Activated CD4-positive, alpha-beta memory T cell treated with anti-CD3 and anti-CD28 coated beads, Interleukin-2, amount 10 ng/mL, durations not matched to agents 7 days and 5 days (primary cell): ENCODE data around the gene PROK1. TPM values are rescaled to one million over a fixed set of nuclear protein-coding genes. Genes with fewer than 3 reads are reported as not detected.

Source experiments
- CTCF ChIA-PET: fragments of 350-600 bp; sonication (Branson Sonifier 250); formaldehyde crosslinking; loops from one replicate; lab custom pipeline; 2021; ENCODE audit warnings: antibody characterized with exemption, inconsistent platforms; lab: Charles Lee
- POLR2A ChIA-PET: fragments of 350-600 bp; sonication (Branson Sonifier 250); formaldehyde crosslinking; loops from one replicate; lab custom pipeline; 2021; ENCODE audit warnings: antibody characterized with exemption; lab: Charles Lee
- DNase-seq: peaks from one replicate; pipeline ENCODE4 v3.0.0-alpha.2; 2020
- H3K27ac Mint-ChIP-seq: one replicate; pipeline ENCODE4 v1.8.0; 2021; ENCODE audit warnings: mild to moderate bottlenecking, mixed read lengths
- H3K27me3 Mint-ChIP-seq: one replicate; pipeline ENCODE4 v1.8.0; 2021; ENCODE audit warnings: mixed read lengths
- H3K36me3 Mint-ChIP-seq: one replicate; pipeline ENCODE4 v1.8.0; 2021; ENCODE audit warnings: low read depth, mixed read lengths
- H3K4me1 Mint-ChIP-seq: one replicate; pipeline ENCODE4 v1.8.0; 2021; ENCODE audit warnings: mixed read lengths
- H3K4me3 Mint-ChIP-seq: one replicate; pipeline ENCODE4 v1.8.0; 2021; ENCODE audit warnings: mild to moderate bottlenecking, mixed read lengths
- H3K9me3 Mint-ChIP-seq: one replicate; pipeline ENCODE4 v1.8.0; 2021; ENCODE audit warnings: mixed read lengths
- total RNA-seq, 2 experiments: library from RNA; stranded (reverse); gene quantifications; one replicate each; pipeline ENCODE4 v1.2.3, GENCODE V29; 2021

The PROK1 gene
- total RNA-seq, 2 experiments from 2014 or later: not detected

DNA sequence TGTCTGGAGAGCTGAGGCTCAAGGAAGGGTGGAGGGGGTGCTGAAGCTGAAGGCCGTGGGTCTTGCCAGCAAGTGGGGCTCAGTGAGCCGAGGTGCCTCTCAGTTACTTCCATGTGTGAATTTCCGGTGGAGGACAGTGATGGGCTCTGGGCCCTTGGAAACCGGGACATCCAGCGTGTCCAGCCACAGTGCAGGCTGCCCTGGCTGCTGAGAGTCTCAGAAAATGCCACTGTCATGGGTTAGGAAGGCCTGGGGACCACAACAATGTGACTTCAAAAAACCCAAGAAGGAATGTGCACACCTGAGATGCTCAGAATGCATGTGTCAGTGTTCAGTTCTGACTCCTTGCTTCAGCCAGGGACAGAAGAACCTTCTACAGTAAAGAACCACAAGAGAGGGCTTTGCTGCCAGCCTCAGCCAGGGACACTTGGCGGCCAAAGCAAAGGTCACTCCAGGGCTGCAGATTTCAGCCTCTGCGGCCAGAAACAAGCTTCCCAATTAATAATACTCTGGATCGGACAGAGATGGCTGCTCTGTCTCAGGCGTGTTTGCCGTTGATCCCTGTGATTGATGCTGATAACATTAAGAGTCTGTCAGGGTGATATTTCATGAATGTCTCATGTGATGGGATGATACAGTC is 30.8 kb upstream of the PROK1 start:
- Mint-ChIP-seq H3K9me3 (no peaks in the 10 kb centered on the region), H3K4me3 (no peak overlapping the region), H3K27me3 (peaks cover 8% of the 10 kb centered on the region), H3K4me1 (peaks cover 26% of the 10 kb centered on the region), H3K36me3 (no peaks in the 10 kb centered on the region), H3K27ac (no peak overlapping the region)
- ChIA-PET CTCF (interaction anchor here (1.2 to 4.1 kb wide), 4 partner anchors 8 to 82 kb away, joined by 3 to 26 read pairs (median 10); no protein-coding TSS in a partner anchor), POLR2A (interaction anchor here (1.3 to 1.4 kb wide), 2 partner anchors 12 to 81 kb away, joined by 5 read pairs; partner anchors contain the start of genes LAMTOR5 and RBM15)
- DNase-seq: no peak

DNA sequence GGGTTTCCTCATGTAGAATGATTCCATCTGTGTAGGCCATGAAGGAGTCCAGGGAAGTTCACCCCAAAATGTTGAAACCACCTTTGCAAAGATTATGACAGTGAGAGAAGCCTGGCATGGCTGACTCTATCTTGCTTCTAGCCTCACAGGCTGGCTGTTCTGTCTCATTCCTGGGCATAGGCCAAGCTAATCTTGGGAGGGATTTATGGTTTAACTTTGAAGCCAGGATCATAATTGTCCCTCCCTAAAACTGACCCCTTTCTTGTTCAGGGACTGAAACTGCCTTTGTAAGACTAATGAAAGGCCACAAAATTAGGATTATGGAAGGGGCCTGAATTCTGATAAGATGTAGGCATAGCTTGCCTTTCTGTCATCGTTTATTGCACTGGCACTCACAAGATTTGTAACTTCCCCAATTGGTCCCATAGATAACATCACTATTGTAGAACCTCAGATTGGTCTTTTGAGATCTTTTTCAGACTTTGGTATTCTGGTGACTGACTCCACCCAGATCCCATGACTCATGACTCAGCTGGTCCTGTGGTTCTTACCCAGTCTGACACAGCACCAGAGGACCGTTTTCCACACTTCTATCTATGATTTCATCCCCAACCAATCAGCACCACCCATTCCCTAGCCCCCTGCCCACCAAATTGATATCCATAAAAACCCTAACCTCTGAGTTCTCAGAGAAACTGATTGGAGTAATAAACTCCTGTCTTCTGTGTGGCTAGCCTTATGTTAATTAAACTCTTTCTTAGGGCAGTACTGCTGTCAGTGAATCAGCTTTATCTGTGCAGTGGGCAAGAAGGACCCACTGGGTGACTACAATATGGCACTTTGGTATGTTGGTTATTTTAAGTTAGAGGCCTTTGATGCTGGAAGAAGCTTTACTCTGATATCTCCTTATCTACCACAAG is 29.8 kb upstream of the PROK1 start:
- peaks cover 28% of the 10 kb centered on the region for H3K4me1 Mint-ChIP-seq
- H3K36me3 Mint-ChIP-seq: no peaks in the 10 kb centered on the region
- DNase-seq: peak; percentile 46
- no peak overlapping the region for H3K27ac Mint-ChIP-seq
- no peak overlapping the region for H3K4me3 Mint-ChIP-seq
- POLR2A ChIA-PET: interaction anchor here (1.0 to 1.4 kb wide), 4 partner anchors 10 to 366 kb away, joined by 3 to 5 read pairs (median 4); partner anchors contain the start of genes LAMTOR5 and RBM15
- H3K27me3 Mint-ChIP-seq: peaks cover 11% of the 10 kb centered on the region
- H3K9me3 Mint-ChIP-seq: no peaks in the 10 kb centered on the region
- CTCF ChIA-PET: interaction anchor here (1.0 to 4.1 kb wide), 6 partner anchors 9 to 214 kb away, joined by 3 to 26 read pairs (median 10); no protein-coding TSS in a partner anchor

DNA sequence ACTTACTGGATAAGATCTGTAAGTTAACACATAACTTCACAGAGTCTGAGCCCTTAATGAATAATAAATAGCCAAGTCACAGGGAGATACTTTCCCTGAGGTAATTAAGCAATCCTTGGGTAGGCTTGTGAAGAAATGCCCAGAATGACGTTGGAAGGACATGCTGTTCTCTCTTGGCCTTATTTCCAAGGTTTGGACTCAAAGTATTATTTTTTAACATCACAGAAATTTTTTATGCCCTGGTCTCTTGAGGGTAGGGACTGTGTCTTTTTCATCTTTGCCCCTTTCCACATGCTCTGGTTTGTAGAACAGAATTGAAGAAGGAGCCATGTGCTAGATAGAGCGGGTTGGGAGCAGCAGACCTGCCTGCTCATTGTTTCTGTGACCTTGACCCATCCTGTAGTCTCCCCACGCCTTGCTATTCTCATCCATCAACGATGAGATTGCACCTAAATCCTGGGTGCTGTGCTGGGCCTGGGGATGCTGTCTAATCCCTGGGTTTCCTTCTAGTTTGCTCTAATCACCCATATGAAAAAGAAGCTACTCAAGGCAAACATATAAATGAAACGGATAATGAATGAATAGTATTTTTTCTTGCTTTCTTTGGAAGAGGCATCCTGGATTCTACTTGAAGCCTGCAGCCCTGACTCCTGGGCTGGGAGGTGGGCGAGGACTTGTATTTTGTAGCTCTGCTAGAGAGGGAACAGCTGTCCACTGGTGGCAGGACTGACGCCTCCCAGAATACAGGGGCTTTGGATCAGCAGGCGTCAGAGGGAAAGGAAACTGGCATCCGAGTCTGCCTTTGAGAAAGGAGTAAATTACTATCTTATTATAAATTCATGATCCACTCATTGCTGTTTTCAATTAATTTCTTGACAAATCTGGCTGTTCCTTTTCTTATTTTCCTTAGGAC is 26.0 kb upstream of the PROK1 start:
- ChIA-PET CTCF (interaction anchor here (1.0 to 1.4 kb wide), 2 partner anchors 35 to 218 kb away, joined by 3 to 4 read pairs; no protein-coding TSS in a partner anchor), POLR2A (no interaction called here)
- H3K27ac Mint-ChIP-seq: no peak overlapping the region
- no peaks in the 10 kb centered on the region for H3K9me3 Mint-ChIP-seq
- H3K27me3 Mint-ChIP-seq: peaks cover 11% of the 10 kb centered on the region
- H3K4me1 Mint-ChIP-seq: peaks cover 31% of the 10 kb centered on the region
- H3K4me3 Mint-ChIP-seq: no peak overlapping the region
- H3K36me3 Mint-ChIP-seq: no peaks in the 10 kb centered on the region
- DNase-seq: no peak

DNA sequence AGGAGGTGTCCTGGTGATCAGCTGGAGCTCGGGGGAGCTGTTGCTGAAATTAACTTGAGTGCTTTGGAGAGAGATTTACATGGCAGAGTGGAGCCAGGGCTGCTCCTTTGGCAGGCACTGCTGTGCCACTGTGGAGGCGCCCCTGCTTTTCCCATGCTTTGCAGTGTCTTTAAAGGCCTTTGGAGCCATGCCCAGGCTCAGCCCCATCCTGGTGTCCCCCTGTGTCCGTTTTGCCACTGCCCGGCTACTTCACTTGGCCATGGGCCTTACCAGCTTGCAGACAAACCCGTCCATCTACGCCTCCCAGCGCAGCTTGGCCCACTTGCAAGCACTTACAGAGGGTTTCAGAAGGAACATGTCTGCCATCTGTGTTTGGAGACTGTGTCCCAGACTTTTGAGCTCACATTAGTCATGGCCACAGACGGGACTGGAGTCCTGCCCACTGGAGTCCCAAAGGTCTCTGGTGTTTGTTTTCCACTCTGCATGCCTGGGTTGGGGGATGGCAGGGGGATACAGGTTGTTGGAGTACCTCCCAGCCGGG is 25.3 kb upstream of the PROK1 start:
- Mint-ChIP-seq H3K27ac (no peak overlapping the region), H3K9me3 (no peaks in the 10 kb centered on the region), H3K36me3 (no peaks in the 10 kb centered on the region), H3K4me3 (no peak overlapping the region), H3K27me3 (peaks cover 17% of the 10 kb centered on the region), H3K4me1 (peaks cover 27% of the 10 kb centered on the region)
- no peak for DNase-seq
- CTCF ChIA-PET: interaction anchor here (0.7 to 1.4 kb wide), 3 partner anchors 14 to 218 kb away, joined by 3 to 4 read pairs (median 4); no protein-coding TSS in a partner anchor
- POLR2A ChIA-PET: no interaction called here

DNA sequence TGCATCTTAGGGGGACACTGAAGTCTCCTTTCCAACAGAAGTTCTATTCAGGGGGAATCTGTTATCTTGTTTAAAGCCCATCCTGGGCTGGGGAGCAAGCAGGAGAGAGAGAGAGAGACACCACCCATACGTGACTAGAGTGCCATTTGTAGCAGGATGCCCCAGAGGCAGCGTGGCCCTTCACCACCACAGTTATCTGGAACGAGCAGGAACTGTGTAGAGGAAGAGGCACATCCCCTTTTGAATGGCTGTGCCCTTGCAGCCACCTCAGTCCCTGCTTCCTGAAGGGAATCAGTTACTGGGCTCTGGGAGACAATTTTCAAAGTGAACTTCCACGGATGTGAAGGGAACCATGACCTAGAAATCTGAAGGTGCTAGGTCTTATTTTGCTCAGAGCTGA is 24.1 kb upstream of the PROK1 start:
- no peak for DNase-seq
- ChIA-PET POLR2A (no interaction called here), CTCF (no interaction called here)
- no peak overlapping the region for H3K27ac Mint-ChIP-seq
- H3K27me3 Mint-ChIP-seq: peaks cover 27% of the 10 kb centered on the region
- H3K4me3 Mint-ChIP-seq: no peak overlapping the region
- no peaks in the 10 kb centered on the region for H3K9me3 Mint-ChIP-seq
- H3K36me3 Mint-ChIP-seq: no peaks in the 10 kb centered on the region
- H3K4me1 Mint-ChIP-seq: peaks cover 16% of the 10 kb centered on the region

DNA sequence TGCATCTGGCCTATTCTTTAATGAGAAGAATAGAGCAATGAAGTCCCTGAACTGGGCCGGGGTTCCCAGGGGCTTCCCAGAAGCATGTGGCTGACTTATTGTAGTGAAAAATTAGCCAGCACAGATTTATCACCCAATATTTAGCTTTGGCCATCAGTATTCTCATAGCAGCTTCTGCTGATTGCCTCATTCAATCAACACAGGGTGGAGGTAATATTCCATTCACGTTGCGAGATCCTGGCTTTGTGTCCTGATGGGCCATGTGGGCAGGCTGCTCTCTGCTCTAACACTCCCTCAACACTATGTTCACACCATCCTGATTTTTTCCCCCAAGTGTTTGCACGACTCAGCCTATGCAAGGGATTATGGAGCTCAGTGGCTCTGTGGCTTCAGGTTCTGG is 22.0 kb upstream of the PROK1 start:
- ChIA-PET POLR2A (interaction anchor here (0.8 kb wide), 1 partner anchor 49 kb away, joined by 3 read pairs; no protein-coding TSS in a partner anchor), CTCF (interaction anchor here (1.0 to 2.3 kb wide), 2 partner anchors 20 to 31 kb away, joined by 5 to 6 read pairs; no protein-coding TSS in a partner anchor)
- no peak overlapping the region for H3K27ac Mint-ChIP-seq
- H3K27me3 Mint-ChIP-seq: peaks cover 25% of the 10 kb centered on the region
- peaks cover 6% of the 10 kb centered on the region for H3K4me1 Mint-ChIP-seq
- no peak overlapping the region for H3K4me3 Mint-ChIP-seq
- H3K9me3 Mint-ChIP-seq: no peaks in the 10 kb centered on the region
- no peak for DNase-seq
- H3K36me3 Mint-ChIP-seq: no peaks in the 10 kb centered on the region

DNA sequence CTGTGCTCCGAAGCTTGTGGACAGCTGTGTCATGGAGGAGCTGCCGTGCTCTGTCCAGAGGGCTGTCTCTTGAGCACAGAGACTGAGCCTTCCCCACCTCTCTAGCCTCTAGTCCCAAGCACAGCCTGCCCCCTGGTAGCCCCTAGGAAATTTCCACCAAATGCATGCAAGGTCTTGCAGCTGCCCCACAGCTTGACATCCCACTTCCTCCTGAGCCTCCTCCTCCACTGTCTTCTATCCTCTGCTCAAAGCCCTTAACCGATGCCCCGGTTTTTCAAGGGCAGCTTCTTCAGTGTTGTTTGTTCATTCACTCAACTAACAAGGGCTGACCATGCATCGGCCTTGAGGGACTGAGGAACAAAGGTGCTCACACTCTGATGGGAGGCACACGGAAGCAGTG is 20.6 kb upstream of the PROK1 start:
- ChIA-PET CTCF (interaction anchor here (0.7 to 2.3 kb wide), 4 partner anchors 17 to 233 kb away, joined by 3 to 6 read pairs (median 4); no protein-coding TSS in a partner anchor), POLR2A (interaction anchor here (1.0 to 1.1 kb wide), 2 partner anchors 9 to 13 kb away, joined by 3 read pairs; no protein-coding TSS in a partner anchor)
- H3K4me1 Mint-ChIP-seq: peaks cover 5% of the 10 kb centered on the region
- H3K9me3 Mint-ChIP-seq: no peaks in the 10 kb centered on the region
- H3K27me3 Mint-ChIP-seq: peaks cover 22% of the 10 kb centered on the region
- no peak for DNase-seq
- H3K27ac Mint-ChIP-seq: no peak overlapping the region
- H3K36me3 Mint-ChIP-seq: no peaks in the 10 kb centered on the region
- H3K4me3 Mint-ChIP-seq: no peak overlapping the region

DNA sequence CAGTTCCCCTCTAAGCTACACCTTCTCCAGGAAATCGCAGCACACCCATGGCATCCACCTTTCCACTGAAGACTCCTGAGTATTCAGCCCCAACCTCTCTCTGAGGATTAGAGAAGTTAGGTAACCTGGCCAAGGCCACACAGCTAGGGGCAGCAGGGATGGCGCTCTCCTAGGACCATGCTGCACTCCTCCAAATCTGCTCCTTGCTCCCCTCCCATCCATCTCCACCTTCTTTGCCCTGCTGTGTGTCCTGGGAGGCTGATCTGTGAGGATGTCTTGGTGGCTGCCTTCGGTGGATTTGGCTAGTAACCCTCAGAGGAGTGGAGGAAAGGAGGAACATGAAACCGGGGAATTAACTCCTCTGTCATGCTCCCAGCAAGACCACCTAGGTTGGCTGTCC is 20.0 kb upstream of the PROK1 start:
- Mint-ChIP-seq H3K27ac (no peak overlapping the region), H3K27me3 (peaks cover 20% of the 10 kb centered on the region), H3K4me3 (no peak overlapping the region), H3K9me3 (no peaks in the 10 kb centered on the region), H3K4me1 (peaks cover 4% of the 10 kb centered on the region), H3K36me3 (no peaks in the 10 kb centered on the region)
- ChIA-PET CTCF (interaction anchor here (1.0 to 2.3 kb wide), 2 partner anchors 29 to 234 kb away, joined by 4 to 6 read pairs; no protein-coding TSS in a partner anchor), POLR2A (interaction anchor here (1.0 kb wide), 1 partner anchor 10 kb away, joined by 3 read pairs; no protein-coding TSS in a partner anchor)
- DNase-seq: no peak

DNA sequence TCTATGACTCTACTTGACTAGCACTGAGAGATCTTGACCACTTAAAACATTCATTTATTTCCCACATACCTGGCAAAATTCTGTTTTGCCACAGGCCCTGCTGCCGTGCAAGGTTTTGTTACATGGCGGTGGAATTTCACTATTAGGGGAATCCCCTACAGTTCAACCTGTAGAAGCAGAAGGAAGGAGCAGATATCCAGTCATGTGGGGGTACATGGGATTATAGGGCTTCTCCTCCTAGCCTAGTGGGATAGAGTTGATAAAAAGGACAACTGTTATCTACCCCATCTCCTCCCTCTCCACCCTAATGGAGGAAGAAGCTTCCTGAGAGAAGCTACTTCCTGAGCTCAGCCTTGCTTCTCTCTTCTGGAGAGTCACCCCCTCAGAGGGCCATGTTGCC is 17.7 kb upstream of the PROK1 start:
- Mint-ChIP-seq H3K9me3 (no peaks in the 10 kb centered on the region), H3K27ac (no peak overlapping the region), H3K4me3 (no peak overlapping the region), H3K36me3 (no peaks in the 10 kb centered on the region), H3K4me1 (no peaks in the 10 kb centered on the region), H3K27me3 (peaks cover 20% of the 10 kb centered on the region)
- no peak for DNase-seq
- CTCF ChIA-PET: interaction anchor here (0.9 to 1.6 kb wide), 4 partner anchors 21 to 115 kb away, joined by 3 to 8 read pairs (median 3); no protein-coding TSS in a partner anchor
- POLR2A ChIA-PET: interaction anchor here (1.6 kb wide), 1 partner anchor 10 kb away, joined by 3 read pairs; no protein-coding TSS in a partner anchor

DNA sequence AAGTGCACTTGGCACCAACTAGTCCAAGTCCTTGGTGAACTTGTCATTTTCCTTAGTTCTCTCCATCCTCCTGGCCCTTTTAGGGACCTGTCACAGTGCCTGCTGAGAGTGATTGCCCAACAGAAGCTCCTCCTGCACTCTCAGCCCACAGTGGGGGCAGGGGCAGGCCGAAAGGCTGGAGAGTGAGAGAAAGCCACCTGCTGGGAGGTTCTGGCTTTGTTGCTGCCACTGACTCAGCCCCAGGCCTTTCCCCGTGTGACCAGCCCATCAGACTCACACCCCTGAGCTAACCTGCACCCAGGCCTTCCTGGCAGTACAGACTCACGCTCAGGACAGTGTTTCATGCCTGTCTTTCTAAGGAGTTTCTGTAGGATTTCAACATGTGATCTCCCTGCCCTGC is 17.1 kb upstream of the PROK1 start:
- H3K4me1 Mint-ChIP-seq: no peaks in the 10 kb centered on the region
- DNase-seq: no peak
- POLR2A ChIA-PET: interaction anchor here (1.6 kb wide), 1 partner anchor 11 kb away, joined by 3 read pairs; no protein-coding TSS in a partner anchor

DNA sequence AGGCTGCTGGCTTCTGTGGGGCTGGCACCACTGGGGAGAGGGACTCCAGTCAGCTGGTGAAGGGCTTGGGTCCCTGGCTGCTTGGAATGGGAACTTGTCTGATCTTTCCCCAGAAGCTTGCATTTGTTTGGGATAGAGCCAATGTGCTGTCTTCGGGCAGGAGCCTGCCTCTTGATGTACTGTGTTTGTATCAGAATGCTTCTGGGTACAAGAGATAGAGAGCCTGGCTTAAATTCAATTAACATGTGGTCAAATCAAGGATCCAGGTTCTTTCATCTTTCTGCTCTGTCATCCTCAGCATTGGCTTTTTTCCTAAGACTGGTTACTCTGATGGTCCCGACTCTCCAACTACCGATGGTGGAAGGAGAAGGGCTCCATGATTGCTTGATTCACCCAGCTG is 16.0 kb upstream of the PROK1 start:
- no peaks in the 10 kb centered on the region for H3K9me3 Mint-ChIP-seq
- no peak for DNase-seq
- H3K36me3 Mint-ChIP-seq: no peaks in the 10 kb centered on the region
- H3K27me3 Mint-ChIP-seq: peaks cover 24% of the 10 kb centered on the region
- H3K4me3 Mint-ChIP-seq: no peak overlapping the region
- ChIA-PET CTCF (interaction anchor here (1.6 kb wide), 1 partner anchor 61 kb away, joined by 3 read pairs; no protein-coding TSS in a partner anchor), POLR2A (interaction anchor here (1.6 kb wide), 1 partner anchor 12 kb away, joined by 3 read pairs; no protein-coding TSS in a partner anchor)
- no peak overlapping the region for H3K27ac Mint-ChIP-seq
- H3K4me1 Mint-ChIP-seq: no peaks in the 10 kb centered on the region

More for the DNA sequence above, 17.1 kb upstream of the PROK1 start:
- no peaks in the 10 kb centered on the region for H3K36me3 Mint-ChIP-seq
- CTCF ChIA-PET: interaction anchor here (0.9 to 1.6 kb wide), 4 partner anchors 22 to 116 kb away, joined by 3 to 8 read pairs (median 3); no protein-coding TSS in a partner anchor
- no peak overlapping the region for H3K27ac Mint-ChIP-seq
- peaks cover 20% of the 10 kb centered on the region for H3K27me3 Mint-ChIP-seq
- no peak overlapping the region for H3K4me3 Mint-ChIP-seq
- no peaks in the 10 kb centered on the region for H3K9me3 Mint-ChIP-seq
